Endothelial cell of umbilical vein (primary cell): ENCODE results near the gene PDE10A. TPM values are rescaled to one million over a fixed set of nuclear protein-coding genes. Genes with fewer than 3 reads are reported as not detected.

Experiments
- BruUV-seq: library from RNA; stranded (reverse); fragments of 400-500 nt; replicated peaks from 2 replicates; lab custom pipeline; 2021; lab: Mats Ljungman, UMichigan
- CTCF ChIA-PET: fragments of 300-600, 350-600 bp; sonication (Branson Sonifier 250); formaldehyde crosslinking; loops from one replicate; lab custom pipeline; 2021; ENCODE audit warnings: antibody characterized with exemption, inconsistent platforms; lab: Charles Lee
- POLR2A ChIA-PET: fragments of 300-600, 350-600 bp; sonication (Branson Sonifier 250); formaldehyde crosslinking; loops from one replicate; lab custom pipeline; 2021; ENCODE audit warnings: antibody characterized with exemption, inconsistent platforms; lab: Charles Lee
- DNase-seq: peaks from one replicate; pipeline ENCODE4 v3.0.0-alpha.2; 2011; ENCODE audit warnings: low read depth, low spot score
- FAIRE-seq: peaks from 2 replicates; lab custom pipeline; 2011; peaks lifted over from hg19 to GRCh38; lab: Jason Lieb, UNC
- H2AFZ ChIP-seq: 2 replicates; pipeline ENCODE4 v1.6.0; 2012; ENCODE audit warnings: low read depth, low read length, control low read depth, inconsistent platforms
- H3K27ac ChIP-seq: 2 replicates; pipeline ENCODE4 v1.5.1; 2011; ENCODE audit warnings: low read depth, mild to moderate bottlenecking, control low read depth, low read length, moderate library complexity; ENCODE audit not compliant: insufficient read depth
- H3K27me3 ChIP-seq, 2 experiments: 2 replicates each; pipeline versions ENCODE4 v1.6.0 to v1.6.1; 2011; ENCODE audit warnings: low read length in 2 of 2, mixed read lengths in 1 of 2; ENCODE audit not compliant: control insufficient read depth in 2 of 2, insufficient read depth in 2 of 2
- H3K36me3 ChIP-seq, 2 experiments: 2 replicates in 1 of 2; 3 replicates in 1 of 2; pipeline ENCODE4 v1.5.1; 2011; ENCODE audit warnings: low read length in 2 of 2, mild to moderate bottlenecking in 1 of 2, moderate library complexity in 1 of 2; ENCODE audit not compliant: control insufficient read depth in 2 of 2, insufficient read depth in 2 of 2; ENCODE audit errors: extremely low read depth in 1 of 2
- H3K4me1 ChIP-seq: 3 replicates; pipeline ENCODE4 v1.5.1; 2011; ENCODE audit warnings: mild to moderate bottlenecking, low read length; ENCODE audit not compliant: control insufficient read depth, insufficient read depth; ENCODE audit errors: extremely low read depth
- H3K4me2 ChIP-seq: 2 replicates; pipeline ENCODE4 v1.6.1; 2011; ENCODE audit warnings: low read length, control low read depth, mixed read lengths; ENCODE audit not compliant: insufficient read depth
- H3K4me3 ChIP-seq, 3 experiments: fragments of 200-600 bp in 1 of 3; sonication (generic), shearing (Covaris generic) in 1 of 3; replicated peaks in 1 of 3; 2 replicates each; pipeline ENCODE4 v1.5.1; 2011 to 2016; ENCODE audit warnings: control low read depth in 3 of 3, low read length in 3 of 3, mild to moderate bottlenecking in 2 of 3, inconsistent platforms in 1 of 3, low read depth in 1 of 3, moderate library complexity in 1 of 3; ENCODE audit not compliant: insufficient read depth in 1 of 3
- H3K79me2 ChIP-seq: 2 replicates; pipeline ENCODE4 v1.6.0; 2012; ENCODE audit warnings: low read length, inconsistent platforms; ENCODE audit not compliant: control insufficient read depth, insufficient read depth
- H3K9ac ChIP-seq: replicated peaks from 2 replicates; pipeline ENCODE3; 2011; ENCODE audit warnings: low read length, control low read depth; ENCODE audit not compliant: insufficient read depth; ENCODE audit errors: extremely low read depth
- H3K9me1 ChIP-seq: replicated peaks from 3 replicates; pipeline ENCODE4 v1.6.0; 2011; ENCODE audit warnings: mild to moderate bottlenecking, low read length; ENCODE audit not compliant: control insufficient read depth, insufficient read depth; ENCODE audit errors: extremely low read depth
- H3K9me3 ChIP-seq: replicated peaks from 2 replicates; pipeline ENCODE4 v1.5.1; 2012; ENCODE audit warnings: low read length, inconsistent platforms; ENCODE audit not compliant: control insufficient read depth, insufficient read depth
- H4K20me1 ChIP-seq: replicated peaks from 2 replicates; pipeline ENCODE3; 2011; ENCODE audit warnings: mild to moderate bottlenecking, low read length; ENCODE audit not compliant: control insufficient read depth, insufficient read depth; ENCODE audit errors: extremely low read depth
- EZH2 ChIP-seq: IDR thresholded peaks from 2 replicates; pipeline ENCODE4 v1.6.1; 2012; ENCODE audit warnings: borderline replicate concordance, low read depth, mild to moderate bottlenecking, moderate library complexity, low read length, inconsistent platforms; ENCODE audit not compliant: severe bottlenecking
- FOS ChIP-seq: IDR thresholded peaks from 2 replicates; pipeline ENCODE4 v1.6.1; 2011; ENCODE audit warnings: mild to moderate bottlenecking, low read length, moderate library complexity, borderline replicate concordance; ENCODE audit not compliant: insufficient read depth
- GATA2 ChIP-seq: IDR thresholded peaks from 2 replicates; pipeline ENCODE4 v1.7.0; 2011; ENCODE audit warnings: low read depth, mild to moderate bottlenecking, moderate library complexity, mixed read lengths, low read length; ENCODE audit not compliant: insufficient read length, insufficient read depth
- JUN ChIP-seq: IDR thresholded peaks from 2 replicates; pipeline ENCODE4 v1.6.1; 2011; ENCODE audit warnings: borderline replicate concordance, low read depth; ENCODE audit not compliant: insufficient read length, insufficient read depth
- MYC ChIP-seq: IDR thresholded peaks from one replicate; pipeline ENCODE4 v1.6.1; 2011; ENCODE audit warnings: mild to moderate bottlenecking, low read depth, low read length
- POLR2A ChIP-seq: IDR thresholded peaks from 2 replicates; pipeline ENCODE4 v1.6.1; 2012; ENCODE audit warnings: low read depth, mild to moderate bottlenecking, control low read depth, low read length
- POLR2AphosphoS5 ChIP-seq: IDR thresholded peaks from 2 replicates; pipeline ENCODE4 v1.6.1; 2012; ENCODE audit warnings: low read depth, mild to moderate bottlenecking, control low read depth, low read length, moderate library complexity; ENCODE audit not compliant: insufficient read depth
- dilution Hi-C: fragments of 300-500 bp; cut with MboI; formaldehyde crosslinking; loops from one replicate; pipeline ENCODE4 v1.15.0; 2019; ENCODE audit warnings: low sequenced_read_pairs; ENCODE audit not compliant: extremely low pct_ligation_motif_present
- intact Hi-C: fragments of 100-400 bp; cut with micrococcal nuclease; formaldehyde crosslinking; loops from one replicate; pipeline ENCODE4 v1.10.0; 2022
- polyA plus RNA-seq, 4 experiments: library from polyadenylated mRNA; depleted of rRNA in 3 of 4; stranded (reverse) in 3 of 4; unstranded in 1 of 4; fragments of >200 nt; gene quantifications; 2 replicates each; pipeline versions ENCODE4 v1.2.1 to v1.2.3, GENCODE V29; 2011 to 2012; ENCODE audit warnings: missing spikeins in 1 of 4
- total RNA-seq: library from RNA; stranded (reverse); gene quantifications from 2 replicates; pipeline ENCODE4 v1.2.3, GENCODE V29; 2021
- TF ChIP-seq, protein P1 (sequence below): IDR thresholded peaks from 2 replicates; pipeline ENCODE4 v1.6.1; 2011; ENCODE audit not compliant: insufficient read depth, insufficient read length
- TF ChIP-seq, protein P2 (sequence below), 2 donors: IDR thresholded peaks; 1 replicate in 1 of 2; 2 replicates in 1 of 2; pipeline ENCODE4 v1.5.1; 2011; ENCODE audit warnings: low read length in 2 of 2, mild to moderate bottlenecking in 2 of 2, moderate library complexity in 2 of 2, control low read depth in 1 of 2, inconsistent platforms in 1 of 2, low read depth in 1 of 2; ENCODE audit not compliant: insufficient read depth in 1 of 2; ENCODE audit errors: extremely low read depth in 1 of 2

PDE10A gene
- total and polyA plus RNA-seq, 2 donors (not counting 3 experiments of a cell fraction or from before 2014, with no cell fraction given), result 0.86 to 2.9 TPM

DNA sequence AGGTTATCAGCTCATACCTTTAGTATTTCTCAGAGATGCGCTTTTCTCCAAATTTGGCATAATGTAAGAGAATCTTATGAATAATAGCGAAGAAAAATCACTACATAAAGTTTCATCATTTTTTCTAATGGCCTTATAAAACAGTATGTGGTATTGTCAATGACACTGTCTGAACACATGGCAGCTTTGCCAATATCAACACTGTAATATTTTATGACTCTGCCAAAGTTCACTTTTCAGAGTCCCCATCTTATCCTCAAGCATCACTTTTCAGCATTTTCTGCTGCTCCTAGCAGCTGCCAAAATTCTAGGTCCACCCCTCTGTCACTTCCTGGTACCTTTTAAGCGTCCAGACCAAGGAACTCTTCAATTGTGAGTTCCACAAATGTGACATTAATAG, 182.1 kb downstream of the PDE10A start:
- Histone ChIP-seq H3K9ac (no peak overlapping the region), H3K79me2 (no peaks in the 10 kb centered on the region), H4K20me1 (no peaks in the 10 kb centered on the region), H3K4me1 (no peaks in the 10 kb centered on the region), H3K36me3 (no peaks in the 10 kb centered on the region), H3K4me2 (no peak overlapping the region), H2AFZ (no peak overlapping the region), H3K9me1 (no peaks in the 10 kb centered on the region), H3K27ac (no peak overlapping the region), H3K9me3 (no peaks in the 10 kb centered on the region), H3K4me3 (no peak overlapping the region), H3K27me3 (no peaks in the 10 kb centered on the region)
- DNase-seq (no peak), FAIRE-seq (no peak)
- CTCF ChIA-PET, result no interaction called here
- POLR2A ChIA-PET, result no interaction called here
- intact Hi-C loops, result no loop called here
- TF ChIP-seq, protein P1, sequence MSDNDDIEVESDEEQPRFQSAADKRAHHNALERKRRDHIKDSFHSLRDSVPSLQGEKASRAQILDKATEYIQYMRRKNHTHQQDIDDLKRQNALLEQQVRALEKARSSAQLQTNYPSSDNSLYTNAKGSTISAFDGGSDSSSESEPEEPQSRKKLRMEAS, result no peak
- no peak for TF ChIP-seq JUN
- TF ChIP-seq, protein P2, sequence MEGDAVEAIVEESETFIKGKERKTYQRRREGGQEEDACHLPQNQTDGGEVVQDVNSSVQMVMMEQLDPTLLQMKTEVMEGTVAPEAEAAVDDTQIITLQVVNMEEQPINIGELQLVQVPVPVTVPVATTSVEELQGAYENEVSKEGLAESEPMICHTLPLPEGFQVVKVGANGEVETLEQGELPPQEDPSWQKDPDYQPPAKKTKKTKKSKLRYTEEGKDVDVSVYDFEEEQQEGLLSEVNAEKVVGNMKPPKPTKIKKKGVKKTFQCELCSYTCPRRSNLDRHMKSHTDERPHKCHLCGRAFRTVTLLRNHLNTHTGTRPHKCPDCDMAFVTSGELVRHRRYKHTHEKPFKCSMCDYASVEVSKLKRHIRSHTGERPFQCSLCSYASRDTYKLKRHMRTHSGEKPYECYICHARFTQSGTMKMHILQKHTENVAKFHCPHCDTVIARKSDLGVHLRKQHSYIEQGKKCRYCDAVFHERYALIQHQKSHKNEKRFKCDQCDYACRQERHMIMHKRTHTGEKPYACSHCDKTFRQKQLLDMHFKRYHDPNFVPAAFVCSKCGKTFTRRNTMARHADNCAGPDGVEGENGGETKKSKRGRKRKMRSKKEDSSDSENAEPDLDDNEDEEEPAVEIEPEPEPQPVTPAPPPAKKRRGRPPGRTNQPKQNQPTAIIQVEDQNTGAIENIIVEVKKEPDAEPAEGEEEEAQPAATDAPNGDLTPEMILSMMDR (IDR thresholded peaks at IDR 0.05; ENCODE audit: extremely low read depth in 1 of 2, insufficient read depth in 1 of 2, low read depth in 1 of 2, low read length in 2 of 2), result no peak
- dilution Hi-C loops, result no loop called here
- BruUV-seq, result no TSS peak

DNA sequence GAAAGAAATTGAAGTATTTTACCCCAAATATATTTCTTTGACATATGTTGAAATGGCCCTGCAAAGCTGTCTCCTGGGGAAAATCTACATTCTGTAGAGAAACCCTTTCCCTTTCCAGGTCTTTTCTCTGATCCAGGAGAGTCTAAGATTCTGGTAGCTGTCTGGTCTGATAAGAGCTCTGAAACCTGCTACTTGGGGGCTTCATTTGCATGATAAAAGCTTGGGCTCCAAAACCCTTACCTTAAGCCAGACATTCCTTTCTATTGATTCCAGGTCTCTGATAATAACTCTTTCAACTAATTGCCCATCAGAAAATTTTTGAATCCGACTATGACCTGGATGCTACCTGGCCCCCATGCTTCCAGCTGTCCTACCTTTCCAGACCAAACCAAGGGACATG, 184.5 kb downstream of the PDE10A start:
- Histone ChIP-seq H3K27ac (no peak overlapping the region), H3K4me1 (no peaks in the 10 kb centered on the region), H3K9me3 (no peaks in the 10 kb centered on the region), H2AFZ (no peak overlapping the region), H3K4me3 (no peak overlapping the region), H3K9me1 (no peaks in the 10 kb centered on the region), H3K27me3 (no peaks in the 10 kb centered on the region), H3K4me2 (no peak overlapping the region), H3K36me3 (no peaks in the 10 kb centered on the region), H3K79me2 (no peaks in the 10 kb centered on the region), H4K20me1 (no peaks in the 10 kb centered on the region), H3K9ac (no peak overlapping the region)
- CTCF ChIA-PET, result no interaction called here
- no peak for DNase-seq
- dilution Hi-C loops (no loop called here), intact Hi-C loops (no loop called here)
- TF ChIP-seq POLR2AphosphoS5 (no peak), JUN (no peak), GATA2 (no peak), POLR2A (no peak), EZH2 (no peak), MYC (no peak), FOS (no peak)
- TF ChIP-seq, protein P2 (IDR thresholded peaks at IDR 0.05; ENCODE audit: extremely low read depth in 1 of 2, insufficient read depth in 1 of 2, low read depth in 1 of 2, low read length in 2 of 2), result no peak
- TF ChIP-seq, protein P1, result no peak
- BruUV-seq, result no TSS peak
- no peak for FAIRE-seq
- POLR2A ChIA-PET, result no interaction called here
